ENCODE results near the gene BRMS1L. TPM values are rescaled to one million over a fixed set of nuclear protein-coding genes. Genes with fewer than 3 reads are reported as not detected.

BRMS1L gene
- total and polyA plus RNA-seq, 9 of the 15 experiments (the other 6 are each of a cell fraction or from before 2014, with no cell fraction given), result 1.2 to 4.7 (median 3.3) TPM

GRCh38 chr14:35829449-35829848 lies 3.3 kb downstream of the BRMS1L start:
- BruUV-seq (replicated peaks), result no TSS peak
- H3K4me2 ChIP-seq (ENCODE audit: insufficient read depth, low read length), result no peak overlapping the region
- FAIRE-seq (no peak), ATAC-seq (no peak), DNase-seq (ENCODE audit: extremely low read depth in 1 of 4, low spot score in 3 of 4) (no peak)
- H3K27me3 ChIP-seq (ENCODE audit: control insufficient read depth in 2 of 2, insufficient read depth in 2 of 2, low read length in 2 of 2), result no peaks in the 10 kb centered on the region
- peaks cover 10% of the 10 kb centered on the region; the same call in 2 of the 3 replicates for H3K79me2 ChIP-seq (ENCODE audit: control insufficient read depth, insufficient read depth, low read length)
- no peak overlapping the region for H3K9ac ChIP-seq (ENCODE audit: insufficient read depth in 1 of 2, low read depth in 2 of 2, low read length in 2 of 2)
- H2AFZ ChIP-seq (ENCODE audit: low read depth, low read length), result no peak overlapping the region
- in situ Hi-C loops (cut with MboI) (loop anchor here (25.0 kb wide), 1 partner anchor 1333 kb away; the partner anchor contains the start of gene SLC25A21), intact Hi-C loops (cut with micrococcal nuclease) (loop anchor here (10.0 kb wide), 1 partner anchor 295 kb away; the partner anchor contains the start of gene INSM2)
- H3K36me3 ChIP-seq (ENCODE audit: control insufficient read depth, insufficient read depth, low read length), result peaks cover 15% of the 10 kb centered on the region; the same call in 1 of the 3 replicates
- no peaks in the 10 kb centered on the region for H4K20me1 ChIP-seq (replicated peaks; ENCODE audit: control insufficient read depth, insufficient read depth, low read length)
- H3K9me3 ChIP-seq (replicated peaks; ENCODE audit: control insufficient read depth, insufficient read depth, low read depth, low read length), result no peaks in the 10 kb centered on the region
- no peak overlapping the region for H3K4me3 ChIP-seq
- 80% methylated on average over 1 of the region's 1 CpG for WGBS (ENCODE audit: insufficient coverage, low coverage, missing lambda C conversion rate)
- CTCF ChIA-PET (ENCODE audit: low intra/inter-chr PET ratio), result no interaction called here
- H3K27ac ChIP-seq (ENCODE audit: extremely low read depth, low read depth, low read length), result no peak overlapping the region
- POLR2A ChIA-PET, result no interaction called here
- peaks cover 3% of the 10 kb centered on the region in 2 experiments; a peak in 2 of 5 replicates for H3K4me1 ChIP-seq (replicated peaks in 1 of 2; ENCODE audit: control insufficient read depth in 2 of 2, insufficient read depth in 2 of 2, low read length in 2 of 2)
- H3K9me1 ChIP-seq (ENCODE audit: control insufficient read depth, insufficient read depth, low read length), result no peaks in the 10 kb centered on the region
- TF ChIP-seq ARID4B (CRISPR knock-in tag; IDR thresholded peaks at IDR 0.05), result no peak
- no peak for TF ChIP-seq ZBTB9 (CRISPR knock-in tag; IDR thresholded peaks at IDR 0.05)
- TF ChIP-seq U2AF1 (optimal IDR thresholded peaks at IDR 0.05; ENCODE audit: low read depth, low read length), result no peak
- TF ChIP-seq DDX20 (tag; IDR thresholded peaks at IDR 0.05; ENCODE audit: low read depth), result no peak
- TF ChIP-seq ZFP36 (IDR thresholded peaks at IDR 0.05; ENCODE audit: low read depth, low read length, partially characterized antibody), result no peak
- no peak for TF ChIP-seq ZNF408 (CRISPR knock-in tag; IDR thresholded peaks at IDR 0.05; ENCODE audit: low read depth)
- TF ChIP-seq VEZF1 (CRISPR knock-in tag; IDR thresholded peaks at IDR 0.05), result no peak
- no peak for TF ChIP-seq NFRKB (IDR thresholded peaks at IDR 0.05; ENCODE audit: low read depth)
- TF ChIP-seq ZNF217 (CRISPR knock-in tag; IDR thresholded peaks at IDR 0.05), result no peak
- no peak for TF ChIP-seq ZNF79 (CRISPR knock-in tag; IDR thresholded peaks at IDR 0.05; ENCODE audit: low read depth)
- TF ChIP-seq ZFPM2 (CRISPR knock-in tag; IDR thresholded peaks at IDR 0.05), result no peak
- TF ChIP-seq POLR3A (IDR thresholded peaks at IDR 0.05; ENCODE audit: borderline replicate concordance, extremely low read depth, insufficient read depth, insufficient read length), result no peak
- TF ChIP-seq PATZ1 (CRISPR knock-in tag; IDR thresholded peaks at IDR 0.05; ENCODE audit: borderline replicate concordance), result no peak

Measured in K562 (cell line).